ENCODE data around the gene JAZF1. TPM values are rescaled to one million over a fixed set of nuclear protein-coding genes. Genes with fewer than 3 reads are reported as not detected.

Gene JAZF1
- total and polyA plus RNA-seq, 10 of the 15 experiments (the other 5 are each of a cell fraction or from before 2014, with no cell fraction given), result 0.04 to 0.82 (median 0.15) TPM; not detected in 3

- RAD21 ChIA-PET (ENCODE audit: unreplicated experiment), result no interaction called here
- Histone ChIP-seq H3K79me2 (ENCODE audit: control insufficient read depth, insufficient read depth, low read length) (no peaks in the 10 kb centered on the region), H3K4me3 (no peak overlapping the region), H3K9ac (ENCODE audit: control insufficient read depth, insufficient read depth, low read length) (no peak overlapping the region), H3K36me3 (ENCODE audit: control insufficient read depth in 2 of 2, insufficient read depth in 2 of 2, low read length in 1 of 2) (no peaks in the 10 kb centered on the region), H3K9me3 (replicated peaks; ENCODE audit: control insufficient read depth, insufficient read depth, low read length) (no peaks in the 10 kb centered on the region), H3K4me1 (ENCODE audit: control insufficient read depth, insufficient read depth, low read length) (no peaks in the 10 kb centered on the region), H3K27ac (ENCODE audit: control insufficient read depth, insufficient read depth) (no peak overlapping the region), H2AFZ (ENCODE audit: control insufficient read depth, low read depth, low read length) (no peak overlapping the region), H3K27me3 (replicated peaks in 1 of 2; ENCODE audit: control insufficient read depth in 2 of 2, insufficient read depth in 2 of 2, low read length in 1 of 2) (peaks cover 0 to 6% of the 10 kb centered on the region in 2 experiments; a peak in 2 of 4 replicates), H3K4me2 (ENCODE audit: control insufficient read depth, insufficient read depth) (no peak overlapping the region), H4K20me1 (ENCODE audit: control insufficient read depth, insufficient read depth) (no peaks in the 10 kb centered on the region)
- FAIRE-seq (no peak), ATAC-seq (no peak), DNase-seq (ENCODE audit: low read depth, low spot score) (no peak)
- WGBS (ENCODE audit: insufficient coverage, insufficient replicate concordance, low lambda C conversion rate, missing lambda C conversion rate), result 41% methylated on average over 4 of the region's 4 CpGs
- BruUV-seq (replicated peaks), result no TSS peak
- intact Hi-C loops (cut with micrococcal nuclease; ENCODE audit: unreplicated experiment) (no loop called here), in situ Hi-C loops (cut with MboI) (no loop called here)
- CTCF ChIA-PET, result no interaction called here
- SMC1A ChIA-PET (ENCODE audit: uncharacterized antibody, unreplicated experiment), result no interaction called here
- POLR2A ChIA-PET, result no interaction called here
- no peak for TF ChIP-seq GABPA (IDR thresholded peaks at IDR 0.05; ENCODE audit: low read depth)
- TF ChIP-seq EGR1 (IDR thresholded peaks at IDR 0.05; ENCODE audit: borderline replicate concordance in 1 of 2, low read depth in 2 of 2, low read length in 2 of 2), result no peak
- TF ChIP-seq NFYA (IDR thresholded peaks at IDR 0.05; ENCODE audit: borderline replicate concordance, low read depth, low read length), result no peak
- TF ChIP-seq NFYB (IDR thresholded peaks at IDR 0.05; ENCODE audit: insufficient read depth, low read depth, low read length), result no peak
- no peak for TF ChIP-seq SREBF2 (IDR thresholded peaks at IDR 0.05; ENCODE audit: low read length)
- TF ChIP-seq NR2C2 (IDR thresholded peaks at IDR 0.05; ENCODE audit: borderline replicate concordance, control insufficient read depth, insufficient read length, low read depth), result no peak
- no peak for TF ChIP-seq TAF1 (IDR thresholded peaks at IDR 0.05; ENCODE audit: borderline replicate concordance, low read depth, low read length)
- TF ChIP-seq ZBTB11 (CRISPR knock-in tag; IDR thresholded peaks at IDR 0.05), result no peak
- no peak for TF ChIP-seq MTA3 (IDR thresholded peaks at IDR 0.05; ENCODE audit: borderline replicate concordance, low read length)
- no peak for TF ChIP-seq LARP7 (IDR thresholded peaks at IDR 0.05)
- no peak for TF ChIP-seq PBX3 (IDR thresholded peaks at IDR 0.05; ENCODE audit: insufficient replicate concordance, low read depth, low read length)
- TF ChIP-seq JUND (IDR thresholded peaks at IDR 0.05; ENCODE audit: low read depth, low read length), result no peak
Observed at GRCh38 chr7:28135315-28135714, 45.3 kb downstream of the JAZF1 start.
